HCT116 (cell line): Measurements from ENCODE around the gene NLN.

Experiments
- EGR1 ChIP-seq: IDR thresholded peaks from 2 replicates; pipeline ENCODE4 v1.6.1; 2012; ENCODE audit warnings: low read depth
- EZH2 ChIP-seq: fragments of 200-600 bp; sonication (generic); IDR thresholded peaks from 2 replicates; pipeline ENCODE4 v1.6.1; 2017; ENCODE audit warnings: antibody characterized with exemption, mixed run types
- POLR2A ChIP-seq: IDR thresholded peaks from 2 replicates; pipeline ENCODE4 v1.7.0; 2011; ENCODE audit warnings: borderline replicate concordance; ENCODE audit not compliant: insufficient read depth, insufficient read length; ENCODE audit errors: extremely low read depth
- ZFX ChIP-seq: fragments of 450-650 bp; IDR thresholded peaks from 2 replicates; pipeline ENCODE4 v1.6.1; 2017
- TF ChIP-seq, protein P1 (sequence below): IDR thresholded peaks from 2 replicates; pipeline ENCODE4 v1.6.1; 2012; ENCODE audit warnings: low read depth
- TF ChIP-seq, protein P2 (sequence below), 3 experiments: fragments of 200-600 bp in 1 of 3; sonication (generic) in 1 of 3; IDR thresholded peaks in 2 of 3; conservative IDR thresholded peaks in 1 of 3; 2 replicates each; pipeline ENCODE4 v1.5.1; 2012 to 2017; ENCODE audit warnings: low read depth in 2 of 3, low read length in 2 of 3, antibody characterized with exemption in 1 of 3, borderline replicate concordance in 1 of 3, control low read depth in 1 of 3, mild to moderate bottlenecking in 1 of 3, mixed read lengths in 1 of 3, mixed run types in 1 of 3, moderate library complexity in 1 of 3; ENCODE audit not compliant: insufficient read depth in 1 of 3

DNA sequence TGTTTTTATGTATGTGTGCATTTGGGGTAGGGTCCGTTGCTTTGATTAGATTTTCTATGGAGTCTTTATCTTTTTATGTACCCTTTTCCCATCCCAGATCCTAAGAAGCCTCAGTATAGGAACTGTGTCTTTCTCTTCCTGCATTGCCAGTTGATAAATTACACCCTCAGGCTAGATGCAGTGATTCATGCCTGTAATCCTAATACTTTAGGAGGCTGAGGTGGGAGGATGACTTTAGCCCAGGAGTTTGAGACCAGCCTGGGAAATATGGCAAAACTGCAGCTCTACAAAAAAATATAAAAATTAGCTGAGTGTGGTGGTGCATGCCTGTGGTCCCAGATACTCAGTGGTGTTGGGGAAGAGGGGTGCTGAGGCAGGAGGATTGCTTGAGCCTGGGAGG is 40.2 kb downstream of the NLN start:
- TF ChIP-seq, protein P1, sequence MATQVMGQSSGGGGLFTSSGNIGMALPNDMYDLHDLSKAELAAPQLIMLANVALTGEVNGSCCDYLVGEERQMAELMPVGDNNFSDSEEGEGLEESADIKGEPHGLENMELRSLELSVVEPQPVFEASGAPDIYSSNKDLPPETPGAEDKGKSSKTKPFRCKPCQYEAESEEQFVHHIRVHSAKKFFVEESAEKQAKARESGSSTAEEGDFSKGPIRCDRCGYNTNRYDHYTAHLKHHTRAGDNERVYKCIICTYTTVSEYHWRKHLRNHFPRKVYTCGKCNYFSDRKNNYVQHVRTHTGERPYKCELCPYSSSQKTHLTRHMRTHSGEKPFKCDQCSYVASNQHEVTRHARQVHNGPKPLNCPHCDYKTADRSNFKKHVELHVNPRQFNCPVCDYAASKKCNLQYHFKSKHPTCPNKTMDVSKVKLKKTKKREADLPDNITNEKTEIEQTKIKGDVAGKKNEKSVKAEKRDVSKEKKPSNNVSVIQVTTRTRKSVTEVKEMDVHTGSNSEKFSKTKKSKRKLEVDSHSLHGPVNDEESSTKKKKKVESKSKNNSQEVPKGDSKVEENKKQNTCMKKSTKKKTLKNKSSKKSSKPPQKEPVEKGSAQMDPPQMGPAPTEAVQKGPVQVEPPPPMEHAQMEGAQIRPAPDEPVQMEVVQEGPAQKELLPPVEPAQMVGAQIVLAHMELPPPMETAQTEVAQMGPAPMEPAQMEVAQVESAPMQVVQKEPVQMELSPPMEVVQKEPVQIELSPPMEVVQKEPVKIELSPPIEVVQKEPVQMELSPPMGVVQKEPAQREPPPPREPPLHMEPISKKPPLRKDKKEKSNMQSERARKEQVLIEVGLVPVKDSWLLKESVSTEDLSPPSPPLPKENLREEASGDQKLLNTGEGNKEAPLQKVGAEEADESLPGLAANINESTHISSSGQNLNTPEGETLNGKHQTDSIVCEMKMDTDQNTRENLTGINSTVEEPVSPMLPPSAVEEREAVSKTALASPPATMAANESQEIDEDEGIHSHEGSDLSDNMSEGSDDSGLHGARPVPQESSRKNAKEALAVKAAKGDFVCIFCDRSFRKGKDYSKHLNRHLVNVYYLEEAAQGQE, result no peak
- TF ChIP-seq, protein P2, sequence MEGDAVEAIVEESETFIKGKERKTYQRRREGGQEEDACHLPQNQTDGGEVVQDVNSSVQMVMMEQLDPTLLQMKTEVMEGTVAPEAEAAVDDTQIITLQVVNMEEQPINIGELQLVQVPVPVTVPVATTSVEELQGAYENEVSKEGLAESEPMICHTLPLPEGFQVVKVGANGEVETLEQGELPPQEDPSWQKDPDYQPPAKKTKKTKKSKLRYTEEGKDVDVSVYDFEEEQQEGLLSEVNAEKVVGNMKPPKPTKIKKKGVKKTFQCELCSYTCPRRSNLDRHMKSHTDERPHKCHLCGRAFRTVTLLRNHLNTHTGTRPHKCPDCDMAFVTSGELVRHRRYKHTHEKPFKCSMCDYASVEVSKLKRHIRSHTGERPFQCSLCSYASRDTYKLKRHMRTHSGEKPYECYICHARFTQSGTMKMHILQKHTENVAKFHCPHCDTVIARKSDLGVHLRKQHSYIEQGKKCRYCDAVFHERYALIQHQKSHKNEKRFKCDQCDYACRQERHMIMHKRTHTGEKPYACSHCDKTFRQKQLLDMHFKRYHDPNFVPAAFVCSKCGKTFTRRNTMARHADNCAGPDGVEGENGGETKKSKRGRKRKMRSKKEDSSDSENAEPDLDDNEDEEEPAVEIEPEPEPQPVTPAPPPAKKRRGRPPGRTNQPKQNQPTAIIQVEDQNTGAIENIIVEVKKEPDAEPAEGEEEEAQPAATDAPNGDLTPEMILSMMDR (IDR thresholded peaks at IDR 0.05 in 2 of 3, conservative IDR thresholded peaks at IDR 0.05 in 1 of 3; ENCODE audit: borderline replicate concordance in 1 of 3, insufficient read depth in 1 of 3, low read depth in 2 of 3, low read length in 2 of 3), result no peak
- TF ChIP-seq POLR2A (no peak), ZFX (no peak), EZH2 (no peak), EGR1 (no peak)
